HG03039 (cell line): ENCODE measurements around the gene DCAF4.
"Not testable (repeated sequence)": the region's sequence is repeated elsewhere in the genome, so short reads cannot be mapped to it uniquely, and the experiment has no call there.

Experiments used
- ATAC-seq: cut with Tn5 transposase; IDR thresholded peaks from one replicate; pipeline ENCODE4 v1.9.1; 2021; ENCODE audit warnings: mild to moderate bottlenecking, moderate library complexity; ENCODE audit not compliant: unreplicated experiment

The DCAF4 gene

GRCh38 chr14:72929316-72930080, 3.2 kb downstream of the DCAF4 start:
- ATAC-seq, result no peak

- ATAC-seq, result no peak
Observed at GRCh38 chr14:72932893-72933292, 6.6 kb downstream of the DCAF4 start.

- ATAC-seq, result no peak
Observed at GRCh38 chr14:72939630-72940029, 13.4 kb downstream of the DCAF4 start.

GRCh38 chr14:72941286-72941985, 15.2 kb downstream of the DCAF4 start:
- ATAC-seq, result no peak

- ATAC-seq, result no peak
Observed at GRCh38 chr14:72942934-72943333, 16.7 kb downstream of the DCAF4 start.

- ATAC-seq, result no peak
Observed at GRCh38 chr14:72943876-72944430, 17.7 kb downstream of the DCAF4 start.

- no peak for ATAC-seq
Observed at GRCh38 chr14:72945356-72946027, 19.2 kb downstream of the DCAF4 start.

GRCh38 chr14:72946491-72946890, 20.2 kb downstream of the DCAF4 start:
- ATAC-seq, result no peak

GRCh38 chr14:72947366-72948160, 21.3 kb downstream of the DCAF4 start:
- no peak for ATAC-seq

- ATAC-seq, result no peak
Observed at GRCh38 chr14:72948481-72949138, 22.3 kb downstream of the DCAF4 start.

GRCh38 chr14:72952171-72952570, 25.9 kb downstream of the DCAF4 start:
- no peak for ATAC-seq

GRCh38 chr14:72956741-72957140, 30.5 kb downstream of the DCAF4 start:
- not testable (repeated sequence) for ATAC-seq

- no peak for ATAC-seq
Observed at GRCh38 chr14:72957213-72957612, 30.9 kb downstream of the DCAF4 start.

GRCh38 chr14:72958548-72958947, 32.3 kb downstream of the DCAF4 start:
- no peak for ATAC-seq

GRCh38 chr14:72961016-72961415, 34.8 kb downstream of the DCAF4 start:
- ATAC-seq, result not testable (repeated sequence)

GRCh38 chr14:72961579-72962335, 35.5 kb downstream of the DCAF4 start:
- no peak for ATAC-seq

- ATAC-seq, result not testable (repeated sequence)
Observed at GRCh38 chr14:72962336-72962754, 36.1 kb downstream of the DCAF4 start.

GRCh38 chr14:72962829-72963312, 36.6 kb downstream of the DCAF4 start:
- ATAC-seq, result no peak

GRCh38 chr14:72965249-72965648, 39.0 kb downstream of the DCAF4 start:
- ATAC-seq, result no peak
